ENCODE data around the gene KANK3. TPM values are rescaled to one million over a fixed set of nuclear protein-coding genes. Genes with fewer than 3 reads are reported as not detected.
A peak's percentile ranks its signal among the peaks of the same experiment; 100 is the strongest.

KANK3 gene
- total RNA-seq, 1 donor from 2014 or later: 1.6 TPM

- peak overlapping the region; percentile 49 for H3K4me3 Mint-ChIP-seq
- H3K36me3 Mint-ChIP-seq: no peaks in the 10 kb centered on the region
- peaks cover 4% of the 10 kb centered on the region for H3K9me3 Mint-ChIP-seq
- H3K27me3 Mint-ChIP-seq: peaks cover 21% of the 10 kb centered on the region
- no peak for DNase-seq (ENCODE audit: extremely low spot score, unreplicated experiment)
- H3K27ac Mint-ChIP-seq: no peak overlapping the region
- TF ChIP-seq, protein P1, sequence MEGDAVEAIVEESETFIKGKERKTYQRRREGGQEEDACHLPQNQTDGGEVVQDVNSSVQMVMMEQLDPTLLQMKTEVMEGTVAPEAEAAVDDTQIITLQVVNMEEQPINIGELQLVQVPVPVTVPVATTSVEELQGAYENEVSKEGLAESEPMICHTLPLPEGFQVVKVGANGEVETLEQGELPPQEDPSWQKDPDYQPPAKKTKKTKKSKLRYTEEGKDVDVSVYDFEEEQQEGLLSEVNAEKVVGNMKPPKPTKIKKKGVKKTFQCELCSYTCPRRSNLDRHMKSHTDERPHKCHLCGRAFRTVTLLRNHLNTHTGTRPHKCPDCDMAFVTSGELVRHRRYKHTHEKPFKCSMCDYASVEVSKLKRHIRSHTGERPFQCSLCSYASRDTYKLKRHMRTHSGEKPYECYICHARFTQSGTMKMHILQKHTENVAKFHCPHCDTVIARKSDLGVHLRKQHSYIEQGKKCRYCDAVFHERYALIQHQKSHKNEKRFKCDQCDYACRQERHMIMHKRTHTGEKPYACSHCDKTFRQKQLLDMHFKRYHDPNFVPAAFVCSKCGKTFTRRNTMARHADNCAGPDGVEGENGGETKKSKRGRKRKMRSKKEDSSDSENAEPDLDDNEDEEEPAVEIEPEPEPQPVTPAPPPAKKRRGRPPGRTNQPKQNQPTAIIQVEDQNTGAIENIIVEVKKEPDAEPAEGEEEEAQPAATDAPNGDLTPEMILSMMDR (conservative IDR thresholded peaks at IDR 0.05): no peak
- H3K4me1 Mint-ChIP-seq (ENCODE audit: unreplicated experiment): peaks cover 9% of the 10 kb centered on the region
These were observed 19.3 kb downstream of the KANK3 start for GRCh38 chr19:8323781-8324185.

GRCh38 chr19:8322638-8322997, 20.4 kb downstream of the KANK3 start:
- H3K4me1 Mint-ChIP-seq (ENCODE audit: unreplicated experiment): peaks cover 9% of the 10 kb centered on the region
- H3K4me3 Mint-ChIP-seq: peak overlapping the region; percentile 99
- H3K36me3 Mint-ChIP-seq: no peaks in the 10 kb centered on the region
- H3K27me3 Mint-ChIP-seq: peaks cover 9% of the 10 kb centered on the region
- TF ChIP-seq, protein P1 (conservative IDR thresholded peaks at IDR 0.05): no peak
- peaks cover 4% of the 10 kb centered on the region for H3K9me3 Mint-ChIP-seq
- DNase-seq (ENCODE audit: extremely low spot score, unreplicated experiment): no peak
- peak overlapping the region; percentile 99 for H3K27ac Mint-ChIP-seq

- DNase-seq (ENCODE audit: extremely low spot score, unreplicated experiment): no peak
- Mint-ChIP-seq H3K27ac (peak overlapping the region; percentile 99), H3K36me3 (no peaks in the 10 kb centered on the region), H3K27me3 (peaks cover 5% of the 10 kb centered on the region), H3K4me1 (ENCODE audit: unreplicated experiment) (peaks cover 9% of the 10 kb centered on the region), H3K4me3 (peak overlapping the region; percentile 99), H3K9me3 (peaks cover 4% of the 10 kb centered on the region)
- TF ChIP-seq, protein P1 (conservative IDR thresholded peaks at IDR 0.05): no peak
These were observed 20.9 kb downstream of the KANK3 start for GRCh38 chr19:8321986-8322637.

DNA sequence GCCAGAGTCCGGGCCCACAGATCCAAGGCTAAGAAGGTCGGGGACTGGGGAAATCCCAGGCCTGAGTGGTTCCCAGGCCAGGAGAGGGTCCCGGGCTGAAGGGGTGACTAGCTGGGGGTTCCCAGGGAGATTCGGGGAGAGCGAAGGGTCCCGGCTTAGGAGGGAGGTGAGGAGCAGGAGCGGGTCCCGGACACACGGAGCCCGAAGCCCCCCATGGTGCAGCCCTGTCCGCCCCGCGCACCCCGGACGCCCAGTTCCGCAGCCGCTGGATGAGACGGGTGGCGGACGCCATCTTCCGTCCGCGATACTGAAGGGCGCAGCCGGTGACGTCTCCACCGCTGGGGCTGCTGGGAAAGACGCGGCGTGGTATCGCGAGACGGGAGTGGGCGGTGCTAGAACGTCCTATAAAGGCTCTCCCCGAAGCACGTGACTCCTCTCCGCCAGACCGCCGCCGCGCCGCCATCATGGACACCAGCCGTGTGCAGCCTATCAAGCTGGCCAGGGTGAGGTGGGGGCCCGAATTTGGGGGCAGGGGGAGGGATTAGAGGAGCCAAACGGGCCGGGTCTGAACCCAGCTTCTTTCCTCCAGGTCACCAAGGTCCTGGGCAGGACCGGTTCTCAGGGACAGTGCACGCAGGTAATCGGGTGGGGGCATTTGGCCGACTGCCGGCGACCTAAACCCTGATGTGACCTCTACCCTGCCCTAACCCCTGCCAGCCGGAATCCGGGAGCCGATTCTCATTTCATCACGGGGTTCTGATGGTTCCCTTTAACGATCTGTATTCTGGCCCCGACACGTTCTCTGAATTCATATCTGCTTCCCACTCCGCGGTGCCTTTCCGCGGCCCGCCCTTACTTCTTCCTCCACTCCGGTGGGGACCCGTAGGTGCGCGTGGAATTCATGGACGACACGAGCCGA, 21.7 kb downstream of the KANK3 start, which contains the start of the genes NDUFA7 and RPS28:
Gene NDUFA7, minus strand, starts transcription at position 309 of the 919 bp plus-strand sequence. Its CDS starts 17 bp downstream, at position 292.
Gene RPS28, plus strand, starts transcription at position 430 of the 919 bp plus-strand sequence. Its CDS starts 35 bp downstream, at position 465.
- no peaks in the 10 kb centered on the region for H3K27me3 Mint-ChIP-seq
- TF ChIP-seq, protein P1 (conservative IDR thresholded peaks at IDR 0.05): no peak
- peak within 1 kb of the TSS; percentile 99 for H3K4me3 Mint-ChIP-seq
- H3K4me1 Mint-ChIP-seq (ENCODE audit: unreplicated experiment): peaks cover 9% of the 10 kb centered on the region
- peak within 1 kb of the TSS; percentile 99 for H3K27ac Mint-ChIP-seq
- DNase-seq (ENCODE audit: extremely low spot score, unreplicated experiment): peak; percentile 98
- H3K36me3 Mint-ChIP-seq: no peaks in the 10 kb centered on the region
- H3K9me3 Mint-ChIP-seq: no peaks in the 10 kb centered on the region

DNA sequence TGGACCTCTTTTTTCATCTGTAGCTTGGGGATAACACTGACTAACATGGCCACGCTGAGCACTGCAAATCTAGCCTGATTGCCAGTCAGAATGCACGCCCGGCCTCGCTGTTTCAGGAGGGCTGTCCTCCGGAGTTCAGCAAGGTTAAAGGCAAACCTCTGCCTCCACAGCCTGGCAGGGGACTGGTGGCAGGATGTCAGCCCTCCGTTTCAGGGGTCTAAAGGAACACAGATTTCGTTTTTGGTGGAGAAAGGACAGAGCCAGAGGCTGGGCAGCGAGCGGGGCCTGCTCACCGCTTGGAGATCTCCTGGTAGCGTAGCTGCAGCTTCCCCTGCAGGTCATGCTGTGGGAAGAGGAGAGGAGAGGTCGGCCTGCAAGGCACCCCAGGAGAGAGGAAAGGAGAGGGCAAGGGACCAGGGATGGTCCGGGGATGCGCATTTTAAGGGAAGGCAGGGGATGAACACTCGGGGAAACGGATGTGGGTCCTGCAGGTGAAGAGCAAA, 22.4 kb downstream of the KANK3 start:
- Mint-ChIP-seq H3K4me1 (ENCODE audit: unreplicated experiment) (peaks cover 9% of the 10 kb centered on the region), H3K27ac (peak overlapping the region; percentile 99), H3K4me3 (peak overlapping the region; percentile 99), H3K36me3 (no peaks in the 10 kb centered on the region), H3K9me3 (no peaks in the 10 kb centered on the region), H3K27me3 (no peaks in the 10 kb centered on the region)
- DNase-seq (ENCODE audit: extremely low spot score, unreplicated experiment): no peak
- TF ChIP-seq, protein P1 (conservative IDR thresholded peaks at IDR 0.05): no peak

Data from type B pancreatic cell (in vitro differentiated cells).